Eye (tissue), 1 donor: ENCODE measurements around the gene RPIA.
"Not testable (repeated sequence)": the region's sequence is repeated elsewhere in the genome, so short reads cannot be mapped to it uniquely, and the experiment has no call there.

Experiments
- DNase-seq: peaks from one replicate; pipeline ENCODE4 v3.0.0-alpha.2; 2015

RPIA gene

DNA sequence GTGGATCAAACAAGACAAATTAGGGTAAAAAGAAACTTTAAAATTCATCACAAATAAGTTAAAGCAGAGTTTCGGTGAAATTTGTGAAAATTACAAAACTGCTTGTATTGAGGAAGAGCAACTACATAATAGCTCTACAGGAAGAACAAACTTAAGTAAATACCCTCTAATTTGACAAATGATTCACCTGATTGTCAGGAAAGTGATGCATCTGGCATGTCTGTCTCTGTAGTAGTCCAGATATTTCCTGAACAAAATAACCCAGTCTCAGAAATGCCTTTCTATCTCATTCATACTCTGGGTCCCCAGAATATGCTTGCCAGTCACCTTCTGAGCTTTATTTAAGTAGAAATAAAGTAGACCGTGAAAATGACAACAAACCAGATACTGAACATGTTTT, 104.5 kb downstream of the RPIA start:
- not testable (repeated sequence) for DNase-seq

DNA sequence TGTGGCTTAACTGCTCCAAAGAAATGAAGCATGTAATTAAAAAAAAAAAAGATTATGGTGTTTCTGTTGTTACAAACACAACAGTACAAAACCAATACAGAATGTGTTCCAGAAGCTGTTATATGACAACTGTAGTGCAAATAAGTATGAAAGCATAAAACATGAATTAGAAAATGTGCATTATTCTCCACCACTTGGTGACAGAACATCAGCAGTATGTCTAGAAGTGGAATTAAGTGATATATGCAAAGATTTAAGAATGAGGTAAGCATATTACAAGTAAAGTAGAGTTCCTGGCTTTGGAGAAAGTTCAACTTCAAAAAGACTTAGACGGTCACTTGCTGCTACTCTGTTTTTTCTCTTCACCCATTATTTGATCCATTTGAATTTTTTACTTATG, 105.0 kb downstream of the RPIA start:
- not testable (repeated sequence) for DNase-seq

DNA sequence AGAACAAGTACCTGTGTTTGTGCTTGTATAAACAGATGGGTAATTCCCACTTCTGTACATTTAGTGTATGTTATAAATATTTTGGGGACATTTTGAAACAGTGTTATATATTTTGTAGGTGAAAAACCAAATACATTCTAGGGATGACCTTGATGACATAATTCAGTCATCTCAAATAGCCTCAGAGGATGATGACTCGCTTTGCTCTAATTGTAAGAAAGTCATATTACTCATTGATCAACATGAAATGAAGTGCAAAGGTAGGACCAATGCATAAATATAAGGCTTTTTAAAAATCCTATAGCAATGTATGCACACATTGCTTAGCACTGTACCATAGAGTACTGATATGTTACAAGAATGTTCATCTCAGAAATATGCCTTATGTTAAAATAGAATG, 105.7 kb downstream of the RPIA start:
- not testable (repeated sequence) for DNase-seq
